Measurements from ENCODE around the gene CPNE7.

Gene CPNE7

DNA sequence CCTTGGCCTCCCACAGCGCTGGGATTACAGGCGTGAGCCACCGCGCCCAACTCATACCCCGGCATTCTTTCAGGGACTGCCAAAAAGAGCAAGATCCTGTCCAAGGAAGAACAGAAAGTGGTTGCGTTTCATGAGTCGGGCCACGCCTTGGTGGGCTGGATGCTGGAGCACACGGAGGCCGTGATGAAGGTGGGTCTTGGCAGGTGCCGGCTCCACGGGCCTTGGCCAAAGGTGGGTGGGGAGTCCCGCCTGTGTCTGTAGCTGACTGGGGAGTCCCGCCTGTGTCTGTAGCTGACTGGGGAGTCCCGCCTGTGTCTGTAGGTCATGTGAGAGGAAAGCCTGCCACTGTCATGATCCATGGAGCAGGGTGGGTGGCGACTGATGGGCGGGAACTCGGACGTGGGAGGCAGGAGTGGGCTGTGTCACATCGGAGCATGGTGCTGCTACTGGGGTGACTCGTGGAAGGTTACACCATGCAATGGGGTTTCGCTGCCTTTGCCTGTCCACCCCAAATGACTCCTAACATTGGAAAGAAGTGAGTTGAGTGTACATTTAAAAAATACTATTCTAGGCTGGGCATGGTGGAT, 25.0 kb upstream of the CPNE7 start:
- no peak for DNase-seq (ENCODE audit: low read depth)
- TF ChIP-seq, protein P1, sequence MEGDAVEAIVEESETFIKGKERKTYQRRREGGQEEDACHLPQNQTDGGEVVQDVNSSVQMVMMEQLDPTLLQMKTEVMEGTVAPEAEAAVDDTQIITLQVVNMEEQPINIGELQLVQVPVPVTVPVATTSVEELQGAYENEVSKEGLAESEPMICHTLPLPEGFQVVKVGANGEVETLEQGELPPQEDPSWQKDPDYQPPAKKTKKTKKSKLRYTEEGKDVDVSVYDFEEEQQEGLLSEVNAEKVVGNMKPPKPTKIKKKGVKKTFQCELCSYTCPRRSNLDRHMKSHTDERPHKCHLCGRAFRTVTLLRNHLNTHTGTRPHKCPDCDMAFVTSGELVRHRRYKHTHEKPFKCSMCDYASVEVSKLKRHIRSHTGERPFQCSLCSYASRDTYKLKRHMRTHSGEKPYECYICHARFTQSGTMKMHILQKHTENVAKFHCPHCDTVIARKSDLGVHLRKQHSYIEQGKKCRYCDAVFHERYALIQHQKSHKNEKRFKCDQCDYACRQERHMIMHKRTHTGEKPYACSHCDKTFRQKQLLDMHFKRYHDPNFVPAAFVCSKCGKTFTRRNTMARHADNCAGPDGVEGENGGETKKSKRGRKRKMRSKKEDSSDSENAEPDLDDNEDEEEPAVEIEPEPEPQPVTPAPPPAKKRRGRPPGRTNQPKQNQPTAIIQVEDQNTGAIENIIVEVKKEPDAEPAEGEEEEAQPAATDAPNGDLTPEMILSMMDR (IDR thresholded peaks at IDR 0.05; ENCODE audit: low read depth, low read length): no peak

DNA sequence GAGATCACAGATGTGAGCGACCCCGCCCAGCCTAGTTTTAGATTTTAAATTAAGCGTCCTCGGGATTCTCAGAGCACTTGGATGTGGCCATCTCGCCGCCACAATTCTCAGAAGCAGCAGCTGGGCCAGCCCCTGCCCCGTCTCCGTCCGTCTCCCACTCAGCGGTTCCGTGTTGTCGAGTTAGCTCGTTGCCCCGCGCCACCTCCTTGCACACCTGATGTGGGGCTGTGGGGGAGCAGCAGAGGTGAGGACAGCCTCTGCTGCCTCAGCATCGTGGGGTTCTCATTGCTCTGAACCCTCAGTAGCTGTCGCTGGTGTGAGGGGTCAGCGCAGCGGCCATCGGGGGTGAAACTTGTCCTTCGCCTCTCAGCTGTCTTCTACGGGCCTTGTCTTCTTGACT, 23.2 kb upstream of the CPNE7 start:
- TF ChIP-seq, protein P2, sequence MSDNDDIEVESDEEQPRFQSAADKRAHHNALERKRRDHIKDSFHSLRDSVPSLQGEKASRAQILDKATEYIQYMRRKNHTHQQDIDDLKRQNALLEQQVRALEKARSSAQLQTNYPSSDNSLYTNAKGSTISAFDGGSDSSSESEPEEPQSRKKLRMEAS (IDR thresholded peaks at IDR 0.05; ENCODE audit: low read depth, low read length): no peak
- TF ChIP-seq MYC (IDR thresholded peaks at IDR 0.05; ENCODE audit: low read depth, low read length): no peak
- no peak for TF ChIP-seq POLR2A (IDR thresholded peaks at IDR 0.05; ENCODE audit: extremely low read depth, insufficient read length)
- TF ChIP-seq, protein P1 (IDR thresholded peaks at IDR 0.05; ENCODE audit: low read depth, low read length): no peak
- H3K4me3 ChIP-seq (ENCODE audit: low read depth, low read length): no peak overlapping the region
- DNase-seq (ENCODE audit: low read depth): no peak

More for the DNA sequence above, 25.0 kb upstream of the CPNE7 start:
- H3K4me3 ChIP-seq (ENCODE audit: low read depth, low read length): no peak overlapping the region

DNA sequence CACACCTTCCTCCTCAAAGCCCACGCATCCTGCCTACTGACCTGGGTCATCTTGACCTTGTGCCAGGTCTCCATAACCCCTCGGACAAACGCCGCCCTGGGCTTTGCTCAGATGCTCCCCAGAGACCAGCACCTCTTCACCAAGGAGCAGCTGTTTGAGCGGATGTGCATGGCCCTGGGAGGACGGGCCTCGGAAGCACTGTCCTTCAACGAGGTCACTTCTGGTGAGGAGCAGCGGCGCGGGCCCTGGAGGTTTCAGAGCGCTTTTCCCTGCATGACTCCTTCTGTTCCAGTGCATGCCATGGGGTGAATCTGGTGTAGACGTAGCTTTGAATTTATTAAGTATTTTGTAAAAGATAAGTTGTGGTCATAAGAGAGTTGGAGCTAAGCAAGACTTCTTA, 22.6 kb upstream of the CPNE7 start:
- no peak for TF ChIP-seq MYC (IDR thresholded peaks at IDR 0.05; ENCODE audit: low read depth, low read length)
- TF ChIP-seq, protein P2 (IDR thresholded peaks at IDR 0.05; ENCODE audit: low read depth, low read length): no peak
- TF ChIP-seq, protein P1 (IDR thresholded peaks at IDR 0.05; ENCODE audit: low read depth, low read length): no peak
- TF ChIP-seq POLR2A (IDR thresholded peaks at IDR 0.05; ENCODE audit: extremely low read depth, insufficient read length): no peak
- no peak overlapping the region for H3K4me3 ChIP-seq (ENCODE audit: low read depth, low read length)
- no peak for DNase-seq (ENCODE audit: low read depth)

DNA sequence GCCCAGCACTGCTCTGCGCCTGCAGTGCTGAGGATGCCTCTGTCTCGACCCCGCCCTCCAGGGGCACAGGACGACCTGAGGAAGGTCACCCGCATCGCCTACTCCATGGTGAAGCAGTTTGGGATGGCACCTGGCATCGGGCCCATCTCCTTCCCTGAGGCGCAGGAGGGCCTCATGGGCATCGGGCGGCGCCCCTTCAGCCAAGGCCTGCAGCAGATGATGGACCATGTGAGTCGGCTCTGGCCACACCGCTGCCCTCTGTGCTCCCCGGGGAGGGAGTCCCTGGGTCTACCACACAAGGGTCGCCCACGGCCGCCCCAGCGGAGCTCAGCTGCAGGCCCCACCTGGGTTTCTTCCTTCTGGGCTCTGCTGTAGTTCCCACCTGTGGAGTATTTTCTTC, 21.8 kb upstream of the CPNE7 start:
- DNase-seq (ENCODE audit: low read depth): no peak
- no peak overlapping the region for H3K4me3 ChIP-seq (ENCODE audit: low read depth, low read length)
- no peak for TF ChIP-seq MYC (IDR thresholded peaks at IDR 0.05; ENCODE audit: low read depth, low read length)
- TF ChIP-seq POLR2A (IDR thresholded peaks at IDR 0.05; ENCODE audit: extremely low read depth, insufficient read length): no peak
- TF ChIP-seq, protein P1 (IDR thresholded peaks at IDR 0.05; ENCODE audit: low read depth, low read length): no peak
- TF ChIP-seq, protein P2 (IDR thresholded peaks at IDR 0.05; ENCODE audit: low read depth, low read length): no peak

DNA sequence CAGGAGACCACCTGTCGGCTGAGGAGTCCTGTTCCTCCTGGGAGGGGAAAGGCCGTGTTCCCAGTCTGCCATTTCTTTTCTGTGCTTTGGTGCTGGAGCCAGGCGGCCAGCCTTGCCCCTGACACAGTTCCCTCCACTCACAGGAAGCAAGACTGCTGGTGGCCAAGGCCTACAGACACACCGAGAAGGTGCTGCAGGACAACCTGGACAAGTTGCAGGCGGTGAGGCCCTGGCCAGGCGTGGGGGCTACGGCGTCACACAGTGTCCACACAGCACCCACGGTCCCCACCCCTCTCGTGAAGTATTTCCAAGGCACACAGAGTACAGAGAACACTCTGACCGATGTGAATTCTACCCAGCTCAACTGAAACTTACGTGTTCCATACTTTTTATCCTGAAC, 21.2 kb upstream of the CPNE7 start:
- no peak overlapping the region for H3K4me3 ChIP-seq (ENCODE audit: low read depth, low read length)
- DNase-seq (ENCODE audit: low read depth): no peak
- TF ChIP-seq, protein P2 (IDR thresholded peaks at IDR 0.05; ENCODE audit: low read depth, low read length): no peak
- TF ChIP-seq MYC (IDR thresholded peaks at IDR 0.05; ENCODE audit: low read depth, low read length): no peak
- TF ChIP-seq, protein P1 (IDR thresholded peaks at IDR 0.05; ENCODE audit: low read depth, low read length): no peak
- TF ChIP-seq POLR2A (IDR thresholded peaks at IDR 0.05; ENCODE audit: extremely low read depth, insufficient read length): no peak

DNA sequence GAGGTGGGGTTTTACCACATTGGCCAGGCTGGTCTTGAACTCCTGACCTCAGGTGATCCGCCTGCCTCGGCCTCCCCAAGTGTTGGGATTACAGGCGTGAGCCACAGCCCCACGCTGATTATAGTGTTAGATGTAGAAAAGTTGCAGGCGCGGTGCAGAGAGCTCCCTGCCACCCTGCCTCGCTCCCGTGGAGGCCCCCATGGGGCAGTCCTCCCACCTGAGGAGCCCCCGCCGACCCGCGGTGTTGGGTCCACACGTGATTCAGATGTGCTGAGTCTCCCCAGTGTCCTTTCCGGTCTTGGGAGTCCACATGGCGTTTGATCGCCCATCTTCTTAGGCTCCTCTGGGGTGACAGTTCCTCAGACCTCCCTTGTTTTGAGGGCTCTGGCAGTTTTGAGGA, 20.3 kb upstream of the CPNE7 start:
- DNase-seq (ENCODE audit: low read depth): no peak
- H3K4me3 ChIP-seq (ENCODE audit: low read depth, low read length): no peak overlapping the region
- TF ChIP-seq, protein P2 (IDR thresholded peaks at IDR 0.05; ENCODE audit: low read depth, low read length): no peak
- TF ChIP-seq MYC (IDR thresholded peaks at IDR 0.05; ENCODE audit: low read depth, low read length): no peak
- TF ChIP-seq POLR2A (IDR thresholded peaks at IDR 0.05; ENCODE audit: extremely low read depth, insufficient read length): no peak
- TF ChIP-seq, protein P1 (IDR thresholded peaks at IDR 0.05; ENCODE audit: low read depth, low read length): no peak
